Esophagus muscularis mucosa (tissue), 4 donors: ENCODE measurements around the gene TOMM70. TPM values are rescaled to one million over a fixed set of nuclear protein-coding genes. Genes with fewer than 3 reads are reported as not detected.

Experiments
- total RNA-seq, 4 donors: library from RNA; depleted of rRNA; stranded (reverse); fragments of >200 nt; gene quantifications; one replicate each; pipeline versions ENCODE4 v1.1.0 to v1.2.1, GENCODE V29; 2016

TOMM70 gene
- total RNA-seq, 4 donors from 2014 or later: 43.4 to 50.6 (median 46.4) TPM

Other genes starting within 250 kb of the TOMM70 start
- gene TBC1D23, start 140.1 kb downstream of the TOMM70 start, total RNA-seq: 10 to 100 TPM; 21.2 to 32.8 (median 26.9) TPM
- gene NIT2, start 66.3 kb downstream of the TOMM70 start, total RNA-seq: 10 to 100 TPM; 15.6 to 34.1 (median 18.5) TPM
- 1 to 10 TPM; 1.8 to 3.7 (median 2.4) TPM for gene LNP1, start 450 bp upstream of the TOMM70 start, total RNA-seq
- gene TMEM45A, start 91.5 kb upstream of the TOMM70 start, total RNA-seq: 10 to 100 TPM in 2 of 4 donors, 1 to 10 TPM in 2; 8.7 to 17.2 (median 9.6) TPM
- not detected for gene ADGRG7, start 208.5 kb upstream of the TOMM70 start, total RNA-seq